IMR-90 (cell line): ENCODE data around the gene HTR2A. TPM values are rescaled to one million over a fixed set of nuclear protein-coding genes. Genes with fewer than 3 reads are reported as not detected.

ENCODE experiments used
- ATAC-seq: fragments of 200-7000 bp; cut with Tn5 transposase; 2 replicates; pipeline ENCODE4 v1.9.1; 2020; ENCODE audit warnings: low read depth, mild to moderate bottlenecking, moderate library complexity
- BruUV-seq: library from RNA; stranded (reverse); fragments of 400-500 nt; replicated peaks from 2 replicates; lab custom pipeline; 2021; lab: Mats Ljungman, UMichigan
- CTCF ChIA-PET: fragments of 300-600 bp; formaldehyde crosslinking; extraction: SDS; loops from one replicate; lab custom pipeline; 2021; ENCODE audit warnings: antibody characterized with exemption; lab: Yijun Ruan, JAX
- POLR2A ChIA-PET: fragments of 300-600 bp; sonication (Branson Sonifier 250); formaldehyde crosslinking; loops from one replicate; lab custom pipeline; 2022; ENCODE audit warnings: antibody characterized with exemption; ENCODE audit not compliant: unreplicated experiment; lab: Charles Lee
- DNase-seq: peaks from one replicate; pipeline ENCODE4 v3.0.0; 2013
- H2AFZ ChIP-seq: replicated peaks from 2 replicates; pipeline ENCODE3; 2013; ENCODE audit warnings: low read length, mild to moderate bottlenecking; ENCODE audit not compliant: poor library complexity
- H2AK5ac ChIP-seq: 2 replicates; pipeline ENCODE4 v1.6.1; 2013; ENCODE audit warnings: low read depth, low read length, inconsistent platforms
- H2AK9ac ChIP-seq: replicated peaks from 2 replicates; pipeline ENCODE3; 2013; ENCODE audit warnings: mild to moderate bottlenecking, low read depth, low read length, moderate library complexity; ENCODE audit not compliant: poor library complexity
- H2BK120ac ChIP-seq: 2 replicates; pipeline ENCODE4 v1.6.1; 2013; ENCODE audit warnings: low read depth, low read length, inconsistent platforms
- H2BK15ac ChIP-seq: 3 replicates; pipeline ENCODE4 v1.6.1; 2013; ENCODE audit warnings: low read depth, low read length, inconsistent platforms
- H2BK20ac ChIP-seq: 2 replicates; pipeline ENCODE4 v1.6.1; 2013; ENCODE audit warnings: low read depth, mild to moderate bottlenecking, inconsistent platforms, low read length, moderate library complexity
- H2BK5ac ChIP-seq: 2 replicates; pipeline ENCODE4 v1.6.1; 2013; ENCODE audit warnings: mild to moderate bottlenecking, low read depth, low read length, inconsistent platforms; ENCODE audit not compliant: poor library complexity, severe bottlenecking
- H3K14ac ChIP-seq: replicated peaks from 2 replicates; pipeline ENCODE4 v1.6.1; 2013; ENCODE audit warnings: low read depth, low read length, inconsistent platforms
- H3K18ac ChIP-seq: 2 replicates; pipeline ENCODE4 v1.6.1; 2013; ENCODE audit warnings: low read depth, low read length, control low read depth
- H3K23ac ChIP-seq: 2 replicates; pipeline ENCODE4 v1.6.1; 2013; ENCODE audit warnings: low read depth, low read length, inconsistent platforms
- H3K27ac ChIP-seq: 2 replicates; pipeline ENCODE4 v1.5.1; 2013; ENCODE audit warnings: mild to moderate bottlenecking, control low read depth, low read length; ENCODE audit not compliant: insufficient read depth
- H3K27me3 ChIP-seq: 2 replicates; pipeline ENCODE4 v1.6.1; 2013; ENCODE audit warnings: low read length; ENCODE audit not compliant: control insufficient read depth, insufficient read depth
- H3K36me3 ChIP-seq: 2 replicates; pipeline ENCODE4 v1.6.1; 2013; ENCODE audit warnings: low read length, mixed read lengths; ENCODE audit not compliant: control insufficient read depth, insufficient read depth
- H3K4ac ChIP-seq: 2 replicates; pipeline ENCODE4 v1.6.1; 2013; ENCODE audit warnings: low read depth, low read length, inconsistent platforms
- H3K4me1 ChIP-seq: 2 replicates; pipeline ENCODE4 v1.6.1; 2013; ENCODE audit warnings: low read length, mixed read lengths; ENCODE audit not compliant: control insufficient read depth, insufficient read depth
- H3K4me2 ChIP-seq: 2 replicates; pipeline ENCODE4 v1.6.1; 2013; ENCODE audit warnings: low read depth, mild to moderate bottlenecking, control low read depth, low read length, moderate library complexity
- H3K4me3 ChIP-seq: 2 replicates; pipeline ENCODE4 v1.5.1; 2013; ENCODE audit warnings: low read depth, mild to moderate bottlenecking, control low read depth, low read length, moderate library complexity; ENCODE audit not compliant: insufficient read depth
- H3K56ac ChIP-seq: 2 replicates; pipeline ENCODE4 v1.6.1; 2013; ENCODE audit warnings: low read length, inconsistent platforms; ENCODE audit not compliant: insufficient read depth; ENCODE audit errors: extremely low read depth
- H3K79me1 ChIP-seq, 2 experiments: 2 replicates each; pipeline ENCODE4 v1.6.1; 2013; ENCODE audit warnings: low read length in 2 of 2, inconsistent platforms in 1 of 2, low read depth in 1 of 2
- H3K9ac ChIP-seq: 2 replicates; pipeline ENCODE4 v1.6.1; 2013; ENCODE audit warnings: low read depth, low read length, control low read depth
- H3K9me1 ChIP-seq: 2 replicates; pipeline ENCODE4 v1.6.1; 2013; ENCODE audit warnings: low read length, inconsistent platforms; ENCODE audit not compliant: insufficient read depth
- H3K9me3 ChIP-seq: 2 replicates; pipeline ENCODE4 v1.6.1; 2013; ENCODE audit warnings: low read length; ENCODE audit not compliant: control insufficient read depth, insufficient read depth
- H4K20me1 ChIP-seq: 2 replicates; pipeline ENCODE4 v1.6.1; 2013; ENCODE audit warnings: low read length, inconsistent platforms; ENCODE audit not compliant: insufficient read depth
- H4K5ac ChIP-seq: 2 replicates; pipeline ENCODE4 v1.6.1; 2013; ENCODE audit warnings: mild to moderate bottlenecking, low read depth, low read length, control low read depth
- H4K8ac ChIP-seq, 2 experiments: 2 replicates each; pipeline ENCODE4 v1.6.1; 2013; ENCODE audit warnings: low read depth in 2 of 2, low read length in 2 of 2, control low read depth in 1 of 2, inconsistent platforms in 1 of 2
- H4K91ac ChIP-seq: 2 replicates; pipeline ENCODE4 v1.6.1; 2013; ENCODE audit warnings: low read depth, low read length, inconsistent platforms; ENCODE audit not compliant: insufficient read depth
- BHLHE40 ChIP-seq: fragments of 150-350 bp; IDR thresholded peaks from 2 replicates; pipeline ENCODE4 v1.6.1; 2016; ENCODE audit warnings: mild to moderate bottlenecking, low read depth, low read length
- CEBPB ChIP-seq: IDR thresholded peaks from 2 replicates; pipeline ENCODE4 v1.6.1; 2012; ENCODE audit warnings: low read depth, low read length, improper control_type of control experiment
- CHD1 ChIP-seq: IDR thresholded peaks from 2 replicates; pipeline ENCODE4 v1.6.1; 2012; ENCODE audit warnings: low read depth, low read length, improper control_type of control experiment
- CTCF ChIP-seq: conservative IDR thresholded peaks from 2 replicates; pipeline ENCODE4 v1.5.1; 2012; ENCODE audit warnings: mild to moderate bottlenecking, low read depth, low read length, improper control_type of control experiment
- ELK1 ChIP-seq: fragments of 150-350 bp; IDR thresholded peaks from 2 replicates; pipeline ENCODE4 v1.6.1; 2016; ENCODE audit warnings: low read depth, mild to moderate bottlenecking, low read length, moderate library complexity, borderline replicate concordance
- FOS ChIP-seq: fragments of 150-350 bp; IDR thresholded peaks from 2 replicates; pipeline ENCODE4 v1.6.1; 2016; ENCODE audit warnings: low read depth, low read length
- MAFK ChIP-seq: IDR thresholded peaks from 2 replicates; pipeline ENCODE4 v1.6.1; 2012; ENCODE audit warnings: low read depth, low read length, improper control_type of control experiment
- MAZ ChIP-seq: IDR thresholded peaks from 2 replicates; pipeline ENCODE4 v1.6.1; 2012; ENCODE audit warnings: low read depth, mild to moderate bottlenecking, low read length, improper control_type of control experiment, moderate library complexity, borderline replicate concordance
- MXI1 ChIP-seq: IDR thresholded peaks from 2 replicates; pipeline ENCODE4 v1.6.1; 2012; ENCODE audit warnings: low read depth, mild to moderate bottlenecking, low read length, moderate library complexity, borderline replicate concordance
- NFE2L2 ChIP-seq: fragments of 150-350 bp; IDR thresholded peaks from 2 replicates; pipeline ENCODE4 v1.6.1; 2016; ENCODE audit warnings: low read depth, mild to moderate bottlenecking, low read length
- POLR2A ChIP-seq: IDR thresholded peaks from 2 replicates; pipeline ENCODE4 v1.6.1; 2012; ENCODE audit warnings: mild to moderate bottlenecking, low read depth, low read length
- RAD21 ChIP-seq: IDR thresholded peaks from 2 replicates; pipeline ENCODE4 v1.6.1; 2012; ENCODE audit warnings: low read length, improper control_type of control experiment
- RCOR1 ChIP-seq: IDR thresholded peaks from 2 replicates; pipeline ENCODE4 v1.6.1; 2012; ENCODE audit warnings: mild to moderate bottlenecking, low read length, improper control_type of control experiment; ENCODE audit not compliant: insufficient replicate concordance
- RFX5 ChIP-seq: IDR thresholded peaks from 2 replicates; pipeline ENCODE4 v1.8.0; 2012; ENCODE audit warnings: low read depth, mild to moderate bottlenecking, low read length, moderate library complexity
- SMC3 ChIP-seq: fragments of 150-350 bp; IDR thresholded peaks from 2 replicates; pipeline ENCODE4 v1.6.1; 2016; ENCODE audit warnings: low read depth, mild to moderate bottlenecking, antibody characterized with exemption, low read length, moderate library complexity
- WGBS, 2 experiments: methylation state at CpG; one replicate each; pipeline versions ENCODE4 v1.1.5 to v1.1.7; 2013; ENCODE audit warnings: missing lambda C conversion rate in 2 of 2; ENCODE audit not compliant: insufficient read length in 1 of 2; ENCODE audit errors: extremely low coverage in 2 of 2; 5-methylcytosine and 5-hydroxymethylcytosine counted together
- dilution Hi-C: fragments of 300-500 bp; cut with HindIII; formaldehyde crosslinking; loops from one replicate; pipeline ENCODE4 v1.14.3; 2018; ENCODE audit warnings: low sequenced_read_pairs; ENCODE audit not compliant: unreplicated experiment
- in situ Hi-C: fragments of 300-500 bp; cut with MboI; formaldehyde crosslinking; loops from 3 replicates; pipeline ENCODE4 v1.14.3; 2019; ENCODE audit warnings: low sequenced_read_pairs, inconsistent platforms, mixed read lengths
- intact Hi-C: fragments of 100-400 bp; cut with micrococcal nuclease; formaldehyde crosslinking; loops from 2 replicates; pipeline ENCODE4 v1.10.0; 2022
- polyA plus RNA-seq, 3 experiments: library from polyadenylated mRNA; depleted of rRNA; stranded (reverse); fragments of >200 nt; gene quantifications; 2 replicates each; pipeline ENCODE4 v1.2.3, GENCODE V29; 2012; ENCODE audit warnings: low replicate concordance in 1 of 3
- total RNA-seq: library from RNA; depleted of rRNA; stranded (reverse); fragments of >200 nt; gene quantifications from 2 replicates; pipeline ENCODE4 v1.2.3, GENCODE V29; 2012
- TF ChIP-seq, protein P1 (sequence below): fragments of 150-350 bp; IDR thresholded peaks from 2 replicates; pipeline ENCODE4 v1.6.1; 2017; ENCODE audit warnings: mild to moderate bottlenecking, antibody characterized with exemption, low read length, low read depth

The HTR2A gene
- total and polyA plus RNA-seq, 2 of the 4 experiments (the other 2 are of a cell fraction): 0.02 TPM; not detected in 1

- Histone ChIP-seq H3K4ac (no peak overlapping the region), H2AK5ac (no peak overlapping the region), H2BK20ac (no peak overlapping the region), H3K9me1 (no peaks in the 10 kb centered on the region), H3K14ac (no peak overlapping the region), H3K36me3 (no peaks in the 10 kb centered on the region), H3K27me3 (peaks cover 17% of the 10 kb centered on the region), H2BK5ac (no peak overlapping the region), H3K79me1 (no peaks in the 10 kb centered on the region), H4K91ac (no peak overlapping the region), H3K4me1 (peaks cover 2% of the 10 kb centered on the region; the same call in 1 of the 2 replicates), H3K18ac (no peak overlapping the region), H3K27ac (no peak overlapping the region), H4K20me1 (no peaks in the 10 kb centered on the region), H3K9ac (no peak overlapping the region), H4K8ac (no peak overlapping the region), H2BK15ac (no peak overlapping the region), H2AK9ac (no peak overlapping the region), H2AFZ (no peak overlapping the region), H2BK120ac (no peak overlapping the region), H3K23ac (no peak overlapping the region), H3K4me2 (no peak overlapping the region), H3K4me3 (no peak overlapping the region), H4K5ac (no peak overlapping the region), H3K56ac (no peak overlapping the region), H3K9me3 (no peaks in the 10 kb centered on the region)
- in situ Hi-C loops: no loop called here
- DNase-seq (no peak), ATAC-seq (no peak)
- ChIA-PET CTCF (no interaction called here), POLR2A (no interaction called here)
- no peak for TF ChIP-seq RFX5
- no peak for TF ChIP-seq POLR2A
- TF ChIP-seq MXI1: no peak
- TF ChIP-seq RCOR1: no peak
- TF ChIP-seq, protein P1, sequence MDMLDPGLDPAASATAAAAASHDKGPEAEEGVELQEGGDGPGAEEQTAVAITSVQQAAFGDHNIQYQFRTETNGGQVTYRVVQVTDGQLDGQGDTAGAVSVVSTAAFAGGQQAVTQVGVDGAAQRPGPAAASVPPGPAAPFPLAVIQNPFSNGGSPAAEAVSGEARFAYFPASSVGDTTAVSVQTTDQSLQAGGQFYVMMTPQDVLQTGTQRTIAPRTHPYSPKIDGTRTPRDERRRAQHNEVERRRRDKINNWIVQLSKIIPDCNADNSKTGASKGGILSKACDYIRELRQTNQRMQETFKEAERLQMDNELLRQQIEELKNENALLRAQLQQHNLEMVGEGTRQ: no peak
- no peak for TF ChIP-seq MAFK
- TF ChIP-seq FOS: no peak
- TF ChIP-seq MAZ: no peak
- TF ChIP-seq CHD1: no peak
- no peak for TF ChIP-seq BHLHE40
- TF ChIP-seq RAD21: no peak
- TF ChIP-seq CTCF: no peak
- TF ChIP-seq NFE2L2: no peak
- TF ChIP-seq SMC3: no peak
- no peak for TF ChIP-seq CEBPB
- TF ChIP-seq ELK1: no peak
- no CpG with 5 or more reads among the region's 5 CpGs for WGBS, 2 experiments
- intact Hi-C loops: loop anchor here (10.0 kb wide), 1 partner anchor 315 kb away; no protein-coding TSS in a partner anchor
- BruUV-seq: no TSS peak
- dilution Hi-C loops: no loop called here
These were observed 2.9 kb upstream of the HTR2A start for GRCh38 chr13:46899801-46900200.
